MG63 (cell line): ENCODE measurements around the gene CMTM5. TPM values are rescaled to one million over a fixed set of nuclear protein-coding genes. Genes with fewer than 3 reads are reported as not detected.
"Not testable (repeated sequence)": the region's sequence is repeated elsewhere in the genome, so short reads cannot be mapped to it uniquely, and the experiment has no call there.

ENCODE experiments used
- DNase-seq: peaks from one replicate; pipeline ENCODE4 v3.0.0-alpha.2; 2020
- H3K27me3 ChIP-seq: fragments of 250-450 bp; sonication (Bioruptor Pico); 2 replicates; pipeline ENCODE4 v1.5.1; 2020; ENCODE audit warnings: mild to moderate bottlenecking, moderate library complexity
- H3K36me3 ChIP-seq: fragments of 250-450 bp; sonication (Bioruptor Pico); 2 replicates; pipeline ENCODE4 v1.5.1; 2020; ENCODE audit warnings: mild to moderate bottlenecking, moderate library complexity
- H3K4me3 ChIP-seq: fragments of 250-450 bp; sonication (Bioruptor Pico); 2 replicates; pipeline ENCODE4 v1.5.1; 2020; ENCODE audit warnings: mild to moderate bottlenecking, moderate library complexity
- H3K9me3 ChIP-seq: fragments of 250-450 bp; sonication (Bioruptor Pico); 2 replicates; pipeline ENCODE4 v1.5.1; 2020; ENCODE audit warnings: mild to moderate bottlenecking, moderate library complexity
- total RNA-seq: library from RNA; depleted of rRNA; stranded (reverse); fragments of >200 nt; shearing (Covaris generic); gene quantifications from 2 replicates; pipeline ENCODE4 v1.2.3, GENCODE V29; 2014; ENCODE audit warnings: low replicate concordance

Gene CMTM5
- total RNA-seq, 1 experiment from 2014 or later, result not detected

- Histone ChIP-seq H3K4me3 (no peak overlapping the region), H3K27me3 (no peaks in the 10 kb centered on the region), H3K36me3 (no peaks in the 10 kb centered on the region), H3K9me3 (no peaks in the 10 kb centered on the region)
- DNase-seq, result no peak
These were observed 7.7 kb downstream of the CMTM5 start for GRCh38 chr14:23384364-23385080.

- Histone ChIP-seq H3K36me3 (no peaks in the 10 kb centered on the region), H3K27me3 (no peaks in the 10 kb centered on the region), H3K4me3 (no peak overlapping the region), H3K9me3 (no peaks in the 10 kb centered on the region)
- no peak for DNase-seq
These were observed 8.4 kb downstream of the CMTM5 start for GRCh38 chr14:23385244-23385641.

- Histone ChIP-seq H3K4me3 (no peak overlapping the region), H3K9me3 (no peaks in the 10 kb centered on the region), H3K36me3 (no peaks in the 10 kb centered on the region), H3K27me3 (no peaks in the 10 kb centered on the region)
- no peak for DNase-seq
These were observed 8.9 kb downstream of the CMTM5 start for GRCh38 chr14:23385642-23386265.

- not testable (repeated sequence) for H3K36me3 ChIP-seq
These were observed 9.4 kb downstream of the CMTM5 start for GRCh38 chr14:23386266-23386657.

GRCh38 chr14:23386999-23387398 lies 10.2 kb downstream of the CMTM5 start:
- no peaks in the 10 kb centered on the region for H3K36me3 ChIP-seq
- DNase-seq, result no peak

More at GRCh38 chr14:23386266-23386657, 9.4 kb downstream of the CMTM5 start:
- H3K4me3 ChIP-seq, DNase-seq, H3K9me3 ChIP-seq, H3K27me3 ChIP-seq: not testable (repeated sequence)

GRCh38 chr14:23387916-23388882 lies 11.4 kb downstream of the CMTM5 start:
- H3K36me3 ChIP-seq, result no peaks in the 10 kb centered on the region
- DNase-seq, result no peak
- H3K9me3 ChIP-seq, result no peaks in the 10 kb centered on the region
- H3K4me3 ChIP-seq, result no peak overlapping the region
- no peaks in the 10 kb centered on the region for H3K27me3 ChIP-seq

More at GRCh38 chr14:23386999-23387398, 10.2 kb downstream of the CMTM5 start:
- Histone ChIP-seq H3K27me3 (no peaks in the 10 kb centered on the region), H3K9me3 (no peaks in the 10 kb centered on the region), H3K4me3 (no peak overlapping the region)

GRCh38 chr14:23388996-23389395 lies 12.2 kb downstream of the CMTM5 start:
- no peak for DNase-seq
- Histone ChIP-seq H3K36me3 (no peaks in the 10 kb centered on the region), H3K9me3 (no peaks in the 10 kb centered on the region), H3K4me3 (no peak overlapping the region), H3K27me3 (no peaks in the 10 kb centered on the region)

- Histone ChIP-seq H3K36me3 (no peaks in the 10 kb centered on the region), H3K4me3 (no peak overlapping the region), H3K27me3 (no peaks in the 10 kb centered on the region), H3K9me3 (no peaks in the 10 kb centered on the region)
- DNase-seq, result no peak
These were observed 12.6 kb downstream of the CMTM5 start for GRCh38 chr14:23389396-23389795.

- not testable (repeated sequence) for H3K9me3 ChIP-seq, H3K36me3 ChIP-seq, H3K27me3 ChIP-seq, H3K4me3 ChIP-seq, DNase-seq
These were observed 13.0 kb downstream of the CMTM5 start for GRCh38 chr14:23389871-23390270.

GRCh38 chr14:23392613-23393012 lies 15.8 kb downstream of the CMTM5 start:
- no peak for DNase-seq
- Histone ChIP-seq H3K4me3 (no peak overlapping the region), H3K36me3 (no peaks in the 10 kb centered on the region), H3K27me3 (no peaks in the 10 kb centered on the region), H3K9me3 (no peaks in the 10 kb centered on the region)

GRCh38 chr14:23396126-23396525 lies 19.3 kb downstream of the CMTM5 start:
- Histone ChIP-seq H3K27me3 (no peaks in the 10 kb centered on the region), H3K9me3 (no peaks in the 10 kb centered on the region), H3K36me3 (no peaks in the 10 kb centered on the region), H3K4me3 (no peak overlapping the region)
- no peak for DNase-seq

GRCh38 chr14:23396781-23397407 lies 20.0 kb downstream of the CMTM5 start:
- DNase-seq, result no peak
- Histone ChIP-seq H3K36me3 (no peaks in the 10 kb centered on the region), H3K4me3 (no peak overlapping the region), H3K27me3 (no peaks in the 10 kb centered on the region), H3K9me3 (no peaks in the 10 kb centered on the region)

GRCh38 chr14:23398348-23398747 lies 21.5 kb downstream of the CMTM5 start:
- H3K27me3 ChIP-seq, result no peaks in the 10 kb centered on the region
- H3K9me3 ChIP-seq, result no peaks in the 10 kb centered on the region
- no peak overlapping the region for H3K4me3 ChIP-seq
- DNase-seq, result no peak
- no peaks in the 10 kb centered on the region for H3K36me3 ChIP-seq

- Histone ChIP-seq H3K9me3 (no peaks in the 10 kb centered on the region), H3K4me3 (no peak overlapping the region), H3K36me3 (no peaks in the 10 kb centered on the region), H3K27me3 (no peaks in the 10 kb centered on the region)
- no peak for DNase-seq
These were observed 22.3 kb downstream of the CMTM5 start for GRCh38 chr14:23399136-23399535.

GRCh38 chr14:23399591-23399990 lies 22.7 kb downstream of the CMTM5 start:
- H3K9me3 ChIP-seq, result no peaks in the 10 kb centered on the region
- DNase-seq, result no peak
- no peaks in the 10 kb centered on the region for H3K36me3 ChIP-seq
- H3K27me3 ChIP-seq, result no peaks in the 10 kb centered on the region
- H3K4me3 ChIP-seq, result no peak overlapping the region

GRCh38 chr14:23400496-23401149 lies 23.8 kb downstream of the CMTM5 start:
- DNase-seq, H3K27me3 ChIP-seq, H3K36me3 ChIP-seq, H3K9me3 ChIP-seq, H3K4me3 ChIP-seq: not testable (repeated sequence)
